Endothelial cell of umbilical vein (primary cell): Measurements from ENCODE around the gene SSX2IP. TPM values are rescaled to one million over a fixed set of nuclear protein-coding genes. Genes with fewer than 3 reads are reported as not detected.

ENCODE experiments used
- BruUV-seq: library from RNA; stranded (reverse); fragments of 400-500 nt; replicated peaks from 2 replicates; lab custom pipeline; 2021; lab: Mats Ljungman, UMichigan
- CTCF ChIA-PET: fragments of 300-600, 350-600 bp; sonication (Branson Sonifier 250); formaldehyde crosslinking; loops from one replicate; lab custom pipeline; 2021; ENCODE audit warnings: antibody characterized with exemption, inconsistent platforms; lab: Charles Lee
- POLR2A ChIA-PET: fragments of 300-600, 350-600 bp; sonication (Branson Sonifier 250); formaldehyde crosslinking; loops from one replicate; lab custom pipeline; 2021; ENCODE audit warnings: antibody characterized with exemption, inconsistent platforms; lab: Charles Lee
- DNase-seq: peaks from one replicate; pipeline ENCODE4 v3.0.0-alpha.2; 2011; ENCODE audit warnings: low read depth, low spot score
- FAIRE-seq: peaks from 2 replicates; lab custom pipeline; 2011; peaks lifted over from hg19 to GRCh38; lab: Jason Lieb, UNC
- H2AFZ ChIP-seq: 2 replicates; pipeline ENCODE4 v1.6.0; 2012; ENCODE audit warnings: low read depth, low read length, control low read depth, inconsistent platforms
- H3K27ac ChIP-seq: 2 replicates; pipeline ENCODE4 v1.5.1; 2011; ENCODE audit warnings: low read depth, mild to moderate bottlenecking, control low read depth, low read length, moderate library complexity; ENCODE audit not compliant: insufficient read depth
- H3K27me3 ChIP-seq, 2 experiments: 2 replicates each; pipeline versions ENCODE4 v1.6.0 to v1.6.1; 2011; ENCODE audit warnings: low read length in 2 of 2, mixed read lengths in 1 of 2; ENCODE audit not compliant: control insufficient read depth in 2 of 2, insufficient read depth in 2 of 2
- H3K36me3 ChIP-seq, 2 experiments: 2 replicates in 1 of 2; 3 replicates in 1 of 2; pipeline ENCODE4 v1.5.1; 2011; ENCODE audit warnings: low read length in 2 of 2, mild to moderate bottlenecking in 1 of 2, moderate library complexity in 1 of 2; ENCODE audit not compliant: control insufficient read depth in 2 of 2, insufficient read depth in 2 of 2; ENCODE audit errors: extremely low read depth in 1 of 2
- H3K4me1 ChIP-seq: 3 replicates; pipeline ENCODE4 v1.5.1; 2011; ENCODE audit warnings: mild to moderate bottlenecking, low read length; ENCODE audit not compliant: control insufficient read depth, insufficient read depth; ENCODE audit errors: extremely low read depth
- H3K4me2 ChIP-seq: 2 replicates; pipeline ENCODE4 v1.6.1; 2011; ENCODE audit warnings: low read length, control low read depth, mixed read lengths; ENCODE audit not compliant: insufficient read depth
- H3K4me3 ChIP-seq, 3 experiments: fragments of 200-600 bp in 1 of 3; sonication (generic), shearing (Covaris generic) in 1 of 3; replicated peaks in 1 of 3; 2 replicates each; pipeline ENCODE4 v1.5.1; 2011 to 2016; ENCODE audit warnings: control low read depth in 3 of 3, low read length in 3 of 3, mild to moderate bottlenecking in 2 of 3, inconsistent platforms in 1 of 3, low read depth in 1 of 3, moderate library complexity in 1 of 3; ENCODE audit not compliant: insufficient read depth in 1 of 3
- H3K79me2 ChIP-seq: 2 replicates; pipeline ENCODE4 v1.6.0; 2012; ENCODE audit warnings: low read length, inconsistent platforms; ENCODE audit not compliant: control insufficient read depth, insufficient read depth
- H3K9ac ChIP-seq: replicated peaks from 2 replicates; pipeline ENCODE3; 2011; ENCODE audit warnings: low read length, control low read depth; ENCODE audit not compliant: insufficient read depth; ENCODE audit errors: extremely low read depth
- H3K9me1 ChIP-seq: replicated peaks from 3 replicates; pipeline ENCODE4 v1.6.0; 2011; ENCODE audit warnings: mild to moderate bottlenecking, low read length; ENCODE audit not compliant: control insufficient read depth, insufficient read depth; ENCODE audit errors: extremely low read depth
- H3K9me3 ChIP-seq: replicated peaks from 2 replicates; pipeline ENCODE4 v1.5.1; 2012; ENCODE audit warnings: low read length, inconsistent platforms; ENCODE audit not compliant: control insufficient read depth, insufficient read depth
- H4K20me1 ChIP-seq: replicated peaks from 2 replicates; pipeline ENCODE3; 2011; ENCODE audit warnings: mild to moderate bottlenecking, low read length; ENCODE audit not compliant: control insufficient read depth, insufficient read depth; ENCODE audit errors: extremely low read depth
- CTCF ChIP-seq, 2 donors: IDR thresholded peaks; 1 replicate in 1 of 2; 2 replicates in 1 of 2; pipeline ENCODE4 v1.5.1; 2011; ENCODE audit warnings: low read length in 2 of 2, mild to moderate bottlenecking in 2 of 2, moderate library complexity in 2 of 2, control low read depth in 1 of 2, inconsistent platforms in 1 of 2, low read depth in 1 of 2; ENCODE audit not compliant: insufficient read depth in 1 of 2; ENCODE audit errors: extremely low read depth in 1 of 2
- EZH2 ChIP-seq: IDR thresholded peaks from 2 replicates; pipeline ENCODE4 v1.6.1; 2012; ENCODE audit warnings: borderline replicate concordance, low read depth, mild to moderate bottlenecking, moderate library complexity, low read length, inconsistent platforms; ENCODE audit not compliant: severe bottlenecking
- GATA2 ChIP-seq: IDR thresholded peaks from 2 replicates; pipeline ENCODE4 v1.7.0; 2011; ENCODE audit warnings: low read depth, mild to moderate bottlenecking, moderate library complexity, mixed read lengths, low read length; ENCODE audit not compliant: insufficient read length, insufficient read depth
- JUN ChIP-seq: IDR thresholded peaks from 2 replicates; pipeline ENCODE4 v1.6.1; 2011; ENCODE audit warnings: borderline replicate concordance, low read depth; ENCODE audit not compliant: insufficient read length, insufficient read depth
- MAX ChIP-seq: IDR thresholded peaks from 2 replicates; pipeline ENCODE4 v1.6.1; 2011; ENCODE audit not compliant: insufficient read depth, insufficient read length
- MYC ChIP-seq: IDR thresholded peaks from one replicate; pipeline ENCODE4 v1.6.1; 2011; ENCODE audit warnings: mild to moderate bottlenecking, low read depth, low read length
- POLR2AphosphoS5 ChIP-seq: IDR thresholded peaks from 2 replicates; pipeline ENCODE4 v1.6.1; 2012; ENCODE audit warnings: low read depth, mild to moderate bottlenecking, control low read depth, low read length, moderate library complexity; ENCODE audit not compliant: insufficient read depth
- dilution Hi-C: fragments of 300-500 bp; cut with MboI; formaldehyde crosslinking; loops from one replicate; pipeline ENCODE4 v1.15.0; 2019; ENCODE audit warnings: low sequenced_read_pairs; ENCODE audit not compliant: extremely low pct_ligation_motif_present
- intact Hi-C: fragments of 100-400 bp; cut with micrococcal nuclease; formaldehyde crosslinking; loops from one replicate; pipeline ENCODE4 v1.10.0; 2022
- polyA plus RNA-seq, 4 experiments: library from polyadenylated mRNA; depleted of rRNA in 3 of 4; stranded (reverse) in 3 of 4; unstranded in 1 of 4; fragments of >200 nt; gene quantifications; 2 replicates each; pipeline versions ENCODE4 v1.2.1 to v1.2.3, GENCODE V29; 2011 to 2012; ENCODE audit warnings: missing spikeins in 1 of 4
- total RNA-seq: library from RNA; stranded (reverse); gene quantifications from 2 replicates; pipeline ENCODE4 v1.2.3, GENCODE V29; 2021

Gene SSX2IP
- total and polyA plus RNA-seq, 2 donors (not counting 3 experiments of a cell fraction or from before 2014, with no cell fraction given): 0.77 to 8.4 TPM

- Histone ChIP-seq H3K9me3 (no peaks in the 10 kb centered on the region), H3K4me1 (peaks cover 15% of the 10 kb centered on the region), H3K9ac (no peak overlapping the region), H3K4me2 (no peak overlapping the region), H3K27me3 (no peaks in the 10 kb centered on the region), H3K27ac (no peak overlapping the region), H2AFZ (no peak overlapping the region), H3K79me2 (no peaks in the 10 kb centered on the region), H4K20me1 (no peaks in the 10 kb centered on the region), H3K36me3 (no peaks in the 10 kb centered on the region), H3K9me1 (no peaks in the 10 kb centered on the region), H3K4me3 (no peak overlapping the region)
- TF ChIP-seq POLR2AphosphoS5 (no peak), GATA2 (no peak), EZH2 (no peak), MAX (no peak), CTCF (IDR thresholded peaks at IDR 0.05; ENCODE audit: extremely low read depth in 1 of 2, insufficient read depth in 1 of 2, low read depth in 1 of 2, low read length in 2 of 2) (no peak), JUN (no peak), MYC (no peak)
- intact Hi-C loops: loop anchor here (1.0 to 5.0 kb wide), 7 partner anchors 69 to 689 kb away; partner anchors contain the start of gene SSX2IP
- no peak for DNase-seq
- FAIRE-seq: no peak
- ChIA-PET POLR2A (no interaction called here), CTCF (interaction anchor here (0.6 to 3.9 kb wide), 5 partner anchors 17 to 480 kb away, joined by 3 to 28 read pairs (median 5); partner anchors contain the start of gene SPATA1)
- dilution Hi-C loops: loop anchor here (25.0 kb wide), 1 partner anchor 184 kb away; no protein-coding TSS in a partner anchor
- no TSS peak for BruUV-seq
Observed at GRCh38 chr1:84621553-84621952, 68.7 kb downstream of the SSX2IP start.
